SU-DHL-6 (cell line): ENCODE data around the gene ATP5PB.

Source experiments
- H2AFZ ChIP-seq: fragments of 200-600 bp; sonication (generic); 2 replicates; pipeline ENCODE4 v1.6.1; 2014; ENCODE audit warnings: low read depth, mild to moderate bottlenecking, moderate library complexity, mixed read lengths, antibody characterized with exemption, low read length; ENCODE audit not compliant: severe bottlenecking
- H3F3A ChIP-seq: fragments of 200-600 bp; shearing (Covaris generic); 2 replicates; pipeline ENCODE4 v1.6.0; 2016; ENCODE audit warnings: antibody characterized with exemption, mild to moderate bottlenecking; ENCODE audit not compliant: insufficient read depth
- H3K27ac ChIP-seq: fragments of 200-600 bp; sonication (generic); 2 replicates; pipeline ENCODE4 v1.5.1; 2016; ENCODE audit warnings: low read depth, mild to moderate bottlenecking, low read length, moderate library complexity, mixed read lengths
- H3K27me3 ChIP-seq: fragments of 200-600 bp; sonication (generic), shearing (Covaris generic); 2 replicates; pipeline ENCODE4 v1.6.0; 2014; ENCODE audit warnings: mild to moderate bottlenecking, low read length
- H3K36me3 ChIP-seq: fragments of 200-600 bp; sonication (generic); 2 replicates; pipeline ENCODE4 v1.6.1; 2014; ENCODE audit warnings: mild to moderate bottlenecking, low read length, mixed read lengths
- H3K4me2 ChIP-seq: fragments of 300-600, 200-600 bp; shearing (Covaris generic), sonication (generic); 2 replicates; pipeline ENCODE4 v1.6.0; 2014; ENCODE audit warnings: low read length, low read depth, mild to moderate bottlenecking; ENCODE audit not compliant: poor library complexity, severe bottlenecking
- H3K4me3 ChIP-seq: fragments of 200-600 bp; sonication (generic); 2 replicates; pipeline ENCODE4 v1.5.1; 2014; ENCODE audit warnings: antibody characterized with exemption, low read length, mild to moderate bottlenecking, mixed read lengths; ENCODE audit not compliant: insufficient read depth, poor library complexity, severe bottlenecking
- H3K79me2 ChIP-seq: fragments of 200-600 bp; sonication (generic); 2 replicates; pipeline ENCODE4 v1.6.1; 2014; ENCODE audit warnings: mild to moderate bottlenecking, low read length, moderate library complexity; ENCODE audit not compliant: insufficient read depth
- H3K9ac ChIP-seq: fragments of 200-600 bp; sonication (generic); 2 replicates; pipeline ENCODE4 v1.7.0; 2014; ENCODE audit warnings: mild to moderate bottlenecking, low read length
- H3K9me2 ChIP-seq: fragments of 200-600 bp; sonication (generic); replicated peaks from 2 replicates; pipeline ENCODE4 v1.6.1; 2014; ENCODE audit warnings: low read length; ENCODE audit not compliant: insufficient read depth
- H3K9me3 ChIP-seq: fragments of 200-600 bp; sonication (generic); 2 replicates; pipeline ENCODE4 v1.6.1; 2014; ENCODE audit warnings: low read length, mixed read lengths; ENCODE audit not compliant: insufficient read depth
- H4K20me1 ChIP-seq: fragments of 200-600 bp; sonication (generic); 2 replicates; pipeline ENCODE4 v1.6.1; 2014; ENCODE audit warnings: low read depth, mild to moderate bottlenecking, antibody characterized with exemption, low read length, moderate library complexity, mixed read lengths
- EZH2phosphoT487 ChIP-seq: fragments of 200-600 bp; sonication (generic), shearing (Covaris generic); conservative IDR thresholded peaks from 2 replicates; pipeline ENCODE4 v1.6.1; 2018; ENCODE audit warnings: mild to moderate bottlenecking, antibody characterized with exemption, low read length, moderate library complexity, mixed read lengths
- TF ChIP-seq, protein P1 (sequence below): fragments of 200-600 bp; sonication (generic); IDR thresholded peaks from one replicate; pipeline ENCODE4 v1.5.1; 2017; ENCODE audit warnings: antibody characterized with exemption, mild to moderate bottlenecking, low read length, moderate library complexity; ENCODE audit not compliant: insufficient read depth, poor library complexity, severe bottlenecking

Gene ATP5PB

DNA sequence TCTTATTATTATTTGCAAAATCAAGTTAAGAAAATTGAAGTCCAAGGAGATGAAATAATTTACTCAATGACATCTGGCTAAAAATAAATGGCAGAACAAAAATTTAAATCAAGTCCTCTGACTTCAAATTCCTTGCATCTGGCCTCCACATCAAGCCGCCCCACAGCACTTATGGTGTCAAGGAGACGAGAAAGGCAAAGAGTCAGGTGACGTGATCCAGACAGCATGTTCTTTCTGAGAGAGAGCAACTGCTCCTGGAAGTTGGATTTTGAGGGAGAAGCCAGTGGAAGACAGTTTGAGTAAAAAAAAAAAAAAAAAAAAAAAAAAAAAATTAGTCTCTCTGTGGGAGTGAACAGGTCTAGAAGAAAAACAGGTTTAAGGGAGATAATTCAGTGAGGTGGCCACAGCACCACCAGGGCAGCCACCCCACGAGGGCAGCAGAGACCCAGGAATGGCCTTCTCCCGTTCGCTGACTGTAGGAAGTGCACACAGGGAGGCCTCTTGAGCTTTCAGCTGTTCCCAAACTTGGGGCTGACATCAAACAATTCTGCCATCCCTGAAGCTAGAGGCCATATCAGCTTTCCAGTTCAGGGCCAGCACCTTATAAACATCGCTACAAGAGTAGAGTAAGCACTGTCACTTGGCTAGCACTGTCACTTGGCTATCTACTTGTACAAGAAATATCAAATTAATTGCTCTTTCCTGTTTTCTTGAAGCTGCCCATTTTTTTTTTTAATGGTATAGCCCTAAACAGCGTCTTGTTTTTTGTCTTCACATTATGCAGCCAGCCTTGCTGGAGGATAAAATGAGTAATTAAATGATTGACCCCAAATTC is 32.3 kb downstream of the ATP5PB start:
- H3K9ac ChIP-seq, result no peak overlapping the region
- no peak overlapping the region for H2AFZ ChIP-seq
- H3K4me3 ChIP-seq, result no peak overlapping the region
- no peaks in the 10 kb centered on the region for H4K20me1 ChIP-seq
- H3K36me3 ChIP-seq, result no peaks in the 10 kb centered on the region
- no peaks in the 10 kb centered on the region for H3K79me2 ChIP-seq
- no peak overlapping the region for H3K27ac ChIP-seq
- no peaks in the 10 kb centered on the region for H3F3A ChIP-seq
- H3K27me3 ChIP-seq, result no peaks in the 10 kb centered on the region
- TF ChIP-seq, protein P1, sequence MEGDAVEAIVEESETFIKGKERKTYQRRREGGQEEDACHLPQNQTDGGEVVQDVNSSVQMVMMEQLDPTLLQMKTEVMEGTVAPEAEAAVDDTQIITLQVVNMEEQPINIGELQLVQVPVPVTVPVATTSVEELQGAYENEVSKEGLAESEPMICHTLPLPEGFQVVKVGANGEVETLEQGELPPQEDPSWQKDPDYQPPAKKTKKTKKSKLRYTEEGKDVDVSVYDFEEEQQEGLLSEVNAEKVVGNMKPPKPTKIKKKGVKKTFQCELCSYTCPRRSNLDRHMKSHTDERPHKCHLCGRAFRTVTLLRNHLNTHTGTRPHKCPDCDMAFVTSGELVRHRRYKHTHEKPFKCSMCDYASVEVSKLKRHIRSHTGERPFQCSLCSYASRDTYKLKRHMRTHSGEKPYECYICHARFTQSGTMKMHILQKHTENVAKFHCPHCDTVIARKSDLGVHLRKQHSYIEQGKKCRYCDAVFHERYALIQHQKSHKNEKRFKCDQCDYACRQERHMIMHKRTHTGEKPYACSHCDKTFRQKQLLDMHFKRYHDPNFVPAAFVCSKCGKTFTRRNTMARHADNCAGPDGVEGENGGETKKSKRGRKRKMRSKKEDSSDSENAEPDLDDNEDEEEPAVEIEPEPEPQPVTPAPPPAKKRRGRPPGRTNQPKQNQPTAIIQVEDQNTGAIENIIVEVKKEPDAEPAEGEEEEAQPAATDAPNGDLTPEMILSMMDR, result peak; percentile 51
- no peak for TF ChIP-seq EZH2phosphoT487
- H3K4me2 ChIP-seq, result no peak overlapping the region
- no peaks in the 10 kb centered on the region for H3K9me2 ChIP-seq
- H3K9me3 ChIP-seq, result no peaks in the 10 kb centered on the region

DNA sequence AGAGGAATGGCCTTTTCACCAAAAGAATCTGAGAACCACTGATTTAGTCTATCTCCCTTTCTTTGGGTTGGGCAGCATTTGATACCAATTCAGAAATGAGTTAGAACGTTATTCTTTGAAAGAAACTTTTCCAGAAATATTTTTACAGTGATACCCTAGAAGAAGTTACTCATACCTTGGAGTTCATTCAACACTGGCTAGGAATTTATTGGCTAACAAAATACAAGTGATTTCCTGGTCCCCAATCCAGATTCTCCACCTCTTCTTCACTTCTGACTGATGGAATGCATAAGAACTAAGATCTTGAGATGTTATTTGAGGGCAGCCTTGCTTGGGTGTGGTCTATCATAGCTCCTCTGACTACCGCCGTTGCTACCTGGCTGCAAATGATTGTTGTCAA is 33.9 kb downstream of the ATP5PB start:
- H3F3A ChIP-seq, result no peaks in the 10 kb centered on the region
- H3K9me2 ChIP-seq, result no peaks in the 10 kb centered on the region
- H3K79me2 ChIP-seq, result no peaks in the 10 kb centered on the region
- no peak for TF ChIP-seq EZH2phosphoT487
- TF ChIP-seq, protein P1, result no peak
- no peaks in the 10 kb centered on the region for H3K27me3 ChIP-seq
- H3K9ac ChIP-seq, result no peak overlapping the region
- H4K20me1 ChIP-seq, result no peaks in the 10 kb centered on the region
- no peak overlapping the region for H3K27ac ChIP-seq
- no peaks in the 10 kb centered on the region for H3K9me3 ChIP-seq
- no peak overlapping the region for H2AFZ ChIP-seq
- H3K4me3 ChIP-seq, result no peak overlapping the region
- H3K36me3 ChIP-seq, result no peaks in the 10 kb centered on the region
- H3K4me2 ChIP-seq, result no peak overlapping the region

DNA sequence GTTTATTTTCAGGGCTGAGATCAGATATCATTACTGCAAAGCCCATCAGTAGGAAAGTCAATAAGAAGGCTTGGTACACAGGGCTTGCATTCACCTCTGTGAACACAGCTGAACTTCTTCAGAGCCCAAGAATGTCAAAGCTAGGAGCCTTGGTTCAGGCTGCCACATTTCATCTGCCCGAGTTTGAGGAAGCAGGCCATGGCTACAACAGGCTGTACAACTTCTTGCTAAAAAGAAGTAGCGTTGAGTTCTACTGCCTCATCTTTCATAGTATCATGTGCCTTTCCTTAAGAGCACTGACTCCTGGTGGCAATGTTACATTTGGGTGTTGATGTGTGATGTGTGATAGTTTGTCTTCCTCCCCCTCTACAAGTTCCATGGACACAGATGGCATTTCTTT is 34.6 kb downstream of the ATP5PB start:
- Histone ChIP-seq H4K20me1 (no peaks in the 10 kb centered on the region), H3K9me2 (no peaks in the 10 kb centered on the region), H2AFZ (no peak overlapping the region), H3K36me3 (no peaks in the 10 kb centered on the region), H3F3A (no peaks in the 10 kb centered on the region), H3K27ac (no peak overlapping the region), H3K9me3 (no peaks in the 10 kb centered on the region), H3K79me2 (no peaks in the 10 kb centered on the region), H3K4me3 (no peak overlapping the region), H3K27me3 (no peaks in the 10 kb centered on the region), H3K9ac (no peak overlapping the region), H3K4me2 (no peak overlapping the region)
- TF ChIP-seq, protein P1, result no peak
- TF ChIP-seq EZH2phosphoT487, result no peak
